ENCODE results near the gene SMIM5. TPM values are rescaled to one million over a fixed set of nuclear protein-coding genes. Genes with fewer than 3 reads are reported as not detected.
A peak's percentile ranks its signal among the peaks of the same experiment; 100 is the strongest.

Gene SMIM5
- total RNA-seq, 1 donor from 2014 or later: 0.84 TPM

GRCh38 chr17:75594499-75595283, 38.5 kb upstream of the SMIM5 start:
- no peak overlapping the region for H3K4me3 ChIP-seq
- intact Hi-C loops (cut with DNase I): no loop called here
- no peak for ATAC-seq
- no peaks in the 10 kb centered on the region for H3K9me3 ChIP-seq
- no peak overlapping the region for H3K27ac ChIP-seq
- H3K36me3 ChIP-seq: no peaks in the 10 kb centered on the region
- peaks cover 3% of the 10 kb centered on the region for H3K4me1 ChIP-seq
- no peak for TF ChIP-seq CTCF (IDR thresholded peaks at IDR 0.05)
- no peaks in the 10 kb centered on the region for H3K27me3 ChIP-seq
- peak; percentile 62 for DNase-seq

GRCh38 chr17:75595284-75595919, 37.8 kb upstream of the SMIM5 start:
- H3K4me1 ChIP-seq: no peaks in the 10 kb centered on the region
- H3K27me3 ChIP-seq: no peaks in the 10 kb centered on the region
- H3K27ac ChIP-seq: no peak overlapping the region
- no peaks in the 10 kb centered on the region for H3K36me3 ChIP-seq
- no peak for ATAC-seq
- intact Hi-C loops (cut with DNase I): no loop called here
- no peak for TF ChIP-seq CTCF (IDR thresholded peaks at IDR 0.05)
- no peak overlapping the region for H3K4me3 ChIP-seq
- DNase-seq: no peak
- H3K9me3 ChIP-seq: no peaks in the 10 kb centered on the region

GRCh38 chr17:75595920-75596313, 37.3 kb upstream of the SMIM5 start:
- H3K27ac ChIP-seq: no peak overlapping the region
- H3K36me3 ChIP-seq: no peaks in the 10 kb centered on the region
- no peak overlapping the region for H3K4me3 ChIP-seq
- H3K9me3 ChIP-seq: no peaks in the 10 kb centered on the region
- no peak for TF ChIP-seq CTCF (IDR thresholded peaks at IDR 0.05)
- H3K27me3 ChIP-seq: no peaks in the 10 kb centered on the region
- no peak for ATAC-seq
- DNase-seq: no peak
- no peaks in the 10 kb centered on the region for H3K4me1 ChIP-seq
- intact Hi-C loops (cut with DNase I): no loop called here

- DNase-seq: no peak
- no peak overlapping the region for H3K4me3 ChIP-seq
- intact Hi-C loops (cut with DNase I): no loop called here
- ATAC-seq: no peak
- H3K27me3 ChIP-seq: no peaks in the 10 kb centered on the region
- no peak overlapping the region for H3K27ac ChIP-seq
- H3K4me1 ChIP-seq: no peaks in the 10 kb centered on the region
- no peak for TF ChIP-seq CTCF (IDR thresholded peaks at IDR 0.05)
- no peaks in the 10 kb centered on the region for H3K36me3 ChIP-seq
- H3K9me3 ChIP-seq: no peaks in the 10 kb centered on the region
These were observed 36.7 kb upstream of the SMIM5 start for GRCh38 chr17:75596320-75597087.

GRCh38 chr17:75601057-75601987, 31.9 kb upstream of the SMIM5 start:
- Histone ChIP-seq H3K4me3 (no peak overlapping the region), H3K27ac (no peak overlapping the region), H3K9me3 (no peaks in the 10 kb centered on the region), H3K27me3 (no peaks in the 10 kb centered on the region), H3K4me1 (no peaks in the 10 kb centered on the region), H3K36me3 (no peaks in the 10 kb centered on the region)
- peak; percentile 73 for TF ChIP-seq CTCF (IDR thresholded peaks at IDR 0.05)
- DNase-seq (peak; percentile 80), ATAC-seq (peak; percentile 88)
- intact Hi-C loops (cut with DNase I): no loop called here
